Measurements from ENCODE around the gene MUCL1. TPM values are rescaled to one million over a fixed set of nuclear protein-coding genes. Genes with fewer than 3 reads are reported as not detected.

The MUCL1 gene
- polyA plus RNA-seq, 3 donors = 0.24 TPM; not detected in 2

DNA sequence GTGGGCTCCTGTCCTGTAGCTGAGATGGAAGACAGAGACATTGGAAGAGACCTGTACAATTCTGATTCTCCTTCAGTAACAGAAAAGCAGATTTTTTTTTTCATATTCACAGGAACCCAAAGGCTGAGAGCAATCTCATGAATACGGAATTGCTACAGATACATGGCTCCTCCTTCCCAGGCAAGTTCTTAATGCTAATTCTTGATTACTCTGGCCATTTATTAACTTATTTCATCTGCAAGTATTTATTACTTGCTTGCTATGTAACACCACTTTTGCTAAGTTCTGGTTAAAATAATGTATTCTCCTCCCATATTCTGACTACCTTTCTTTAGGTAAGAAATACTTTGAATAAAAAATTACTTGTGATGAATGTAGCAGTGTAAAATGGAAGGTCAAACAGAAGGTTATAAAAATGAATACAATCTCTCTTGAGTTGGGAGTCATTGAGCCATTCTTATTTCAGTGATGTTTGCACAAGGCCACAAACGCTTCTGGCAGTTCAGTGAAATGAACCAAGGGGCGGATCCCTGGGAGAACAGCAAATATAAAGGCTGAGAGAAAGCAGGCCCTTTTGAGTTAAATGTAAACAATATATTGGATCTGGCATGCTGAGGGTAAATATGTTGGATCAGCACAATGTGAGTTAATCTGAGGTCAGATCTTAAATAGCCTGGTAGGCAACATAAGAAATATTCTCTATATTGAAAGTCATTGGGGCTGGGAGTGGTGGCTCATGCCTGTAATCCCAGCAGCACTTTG is 37.6 kb downstream of the MUCL1 start:
- DNase-seq (ENCODE audit: low read depth in 3 of 3, low spot score in 2 of 3) = no peak

Other genes starting within 250 kb of the MUCL1 start
- not detected for gene LACRT, start 219.6 kb upstream of the MUCL1 start, polyA plus RNA-seq (ENCODE audit: insufficient read length in 3 of 3)
- not detected for gene DCD, start 206.2 kb upstream of the MUCL1 start, polyA plus RNA-seq (ENCODE audit: insufficient read length in 3 of 3)
- gene TESPA1, start 130.2 kb downstream of the MUCL1 start, polyA plus RNA-seq (ENCODE audit: insufficient read length in 3 of 3) = 1 to 10 TPM in 1 of 3 donors, under 1 TPM in 2; 0.29 to 1.0 (median 0.29) TPM
- gene NEUROD4, start 165.5 kb downstream of the MUCL1 start, polyA plus RNA-seq (ENCODE audit: insufficient read length in 3 of 3) = not detected